Measurements from ENCODE around the gene MLF2. TPM values are rescaled to one million over a fixed set of nuclear protein-coding genes. Genes with fewer than 3 reads are reported as not detected.

Gene MLF2, protein sequence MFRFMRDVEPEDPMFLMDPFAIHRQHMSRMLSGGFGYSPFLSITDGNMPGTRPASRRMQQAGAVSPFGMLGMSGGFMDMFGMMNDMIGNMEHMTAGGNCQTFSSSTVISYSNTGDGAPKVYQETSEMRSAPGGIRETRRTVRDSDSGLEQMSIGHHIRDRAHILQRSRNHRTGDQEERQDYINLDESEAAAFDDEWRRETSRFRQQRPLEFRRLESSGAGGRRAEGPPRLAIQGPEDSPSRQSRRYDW
- 73.6 TPM for total RNA-seq

DNA sequence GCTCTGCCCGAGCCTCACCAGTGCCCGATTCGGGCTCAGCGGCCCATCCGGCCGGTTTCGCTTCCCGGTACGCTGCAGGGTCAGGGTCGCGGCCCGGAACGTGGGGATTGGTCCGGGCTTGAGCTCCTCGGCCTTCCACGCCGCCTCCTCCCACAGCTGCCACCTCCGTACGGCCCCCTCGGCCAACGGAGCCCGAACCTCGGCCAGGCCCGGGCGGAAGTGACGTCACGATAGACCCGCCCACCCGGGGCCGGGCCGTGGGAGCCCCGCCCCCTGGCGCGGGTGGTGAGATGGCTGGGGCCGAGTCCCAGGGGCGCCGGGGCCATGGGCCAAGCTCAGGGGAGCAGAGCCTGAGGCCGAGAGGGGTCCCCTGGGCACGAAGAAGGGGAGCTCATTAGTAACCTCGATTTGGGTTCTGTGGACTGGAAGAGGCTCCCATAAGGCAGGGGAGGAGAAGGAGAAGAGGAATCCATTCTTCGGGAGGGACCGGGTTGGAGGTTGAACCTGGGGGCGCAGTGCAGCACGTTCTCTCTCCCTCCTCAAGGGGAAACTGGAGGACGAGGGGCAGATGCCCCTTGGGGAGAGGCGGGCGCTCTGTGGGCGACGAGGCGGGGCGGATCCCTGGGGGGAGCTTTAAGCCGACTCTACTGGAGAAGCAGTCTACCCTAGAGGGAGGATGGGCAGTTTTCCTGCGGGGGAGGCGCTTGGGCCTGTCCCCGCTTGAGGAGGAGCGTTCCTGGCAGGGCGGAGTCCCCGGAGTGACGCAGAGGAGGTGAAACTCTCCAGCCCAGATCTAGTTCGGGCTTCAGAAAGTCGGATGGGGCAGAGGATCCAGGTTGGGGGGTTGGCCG lies at the start of gene MLF2:
Gene MLF2, minus strand, starts transcription at position 221 of the 851 bp plus-strand sequence. CDS start 807 bp downstream, outside the sequence.
- H3K4me1 ChIP-seq (ENCODE audit: control insufficient read depth in 3 of 3, insufficient read depth in 3 of 3, low read length in 3 of 3), result peaks cover 11 to 18% (median 14%) of the 10 kb centered on the region in 3 donors
- H3K36me3 ChIP-seq (ENCODE audit: control insufficient read depth in 3 of 3, insufficient read depth in 3 of 3, low read length in 3 of 3), result peaks cover 32 to 38% (median 36%) of the 10 kb centered on the region in 3 donors
- H3K27me3 ChIP-seq (ENCODE audit: control insufficient read depth in 3 of 3, insufficient read depth in 3 of 3, low read length in 3 of 3), result no peaks in the 10 kb centered on the region
- no peaks in the 10 kb centered on the region for H3K9me3 ChIP-seq (ENCODE audit: control insufficient read depth in 3 of 3, low read length in 3 of 3)
- H3K4me3 ChIP-seq (ENCODE audit: low read length in 3 of 3), result peak within 1 kb of the TSS; percentile 96 to 98 (median 97)
- H3K27ac ChIP-seq (ENCODE audit: low read depth, low read length), result peak within 1 kb of the TSS; percentile 100
- peak within 1 kb of the TSS; percentile 99 for H3K9ac ChIP-seq (ENCODE audit: low read depth in 1 of 3, low read length in 3 of 3)

DNA sequence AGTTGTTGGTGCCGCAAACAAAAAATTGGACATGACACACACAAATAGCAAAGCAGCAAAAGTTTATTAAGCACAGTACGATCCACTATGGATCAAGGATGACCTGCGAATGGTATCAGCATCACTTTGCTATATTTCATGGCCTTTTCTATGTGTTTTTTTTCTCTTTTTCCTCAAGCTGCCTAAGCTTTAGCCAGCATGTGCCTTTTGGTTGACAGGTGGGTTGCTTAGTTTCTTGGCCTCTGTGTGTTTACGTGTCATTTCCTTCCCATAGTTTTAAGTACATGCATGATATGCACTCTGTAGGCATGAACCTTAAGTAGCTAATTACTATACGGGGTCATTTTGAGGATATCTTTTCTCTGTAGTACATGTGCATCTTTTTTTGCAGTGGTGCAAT lies 46.2 kb upstream of the MLF2 start:
- H3K36me3 ChIP-seq (ENCODE audit: control insufficient read depth in 3 of 3, insufficient read depth in 3 of 3, low read length in 3 of 3), result no peaks in the 10 kb centered on the region
- no peak overlapping the region for H3K9ac ChIP-seq (ENCODE audit: low read depth in 1 of 3, low read length in 3 of 3)
- H3K4me1 ChIP-seq (ENCODE audit: control insufficient read depth in 3 of 3, insufficient read depth in 3 of 3, low read length in 3 of 3), result no peaks in the 10 kb centered on the region
- H3K9me3 ChIP-seq (ENCODE audit: control insufficient read depth in 3 of 3, low read length in 3 of 3), result no peaks in the 10 kb centered on the region
- peaks cover 0 to 6% (median 5%) of the 10 kb centered on the region in 3 donors for H3K27me3 ChIP-seq (ENCODE audit: control insufficient read depth in 3 of 3, insufficient read depth in 3 of 3, low read length in 3 of 3)
- no peak overlapping the region for H3K27ac ChIP-seq (ENCODE audit: low read depth, low read length)
- H3K4me3 ChIP-seq (ENCODE audit: low read length in 3 of 3), result no peak overlapping the region

- Histone ChIP-seq H3K9me3 (ENCODE audit: control insufficient read depth in 3 of 3, low read length in 3 of 3) (no peaks in the 10 kb centered on the region), H3K4me3 (ENCODE audit: low read length in 3 of 3) (no peak overlapping the region), H3K27ac (ENCODE audit: low read depth, low read length) (no peak overlapping the region), H3K4me1 (ENCODE audit: control insufficient read depth in 3 of 3, insufficient read depth in 3 of 3, low read length in 3 of 3) (peaks cover 0 to 2% (median 0%) of the 10 kb centered on the region in 3 donors), H3K9ac (ENCODE audit: low read depth in 1 of 3, low read length in 3 of 3) (no peak overlapping the region), H3K27me3 (ENCODE audit: control insufficient read depth in 3 of 3, insufficient read depth in 3 of 3, low read length in 3 of 3) (peaks cover 3 to 9% (median 6%) of the 10 kb centered on the region in 3 donors), H3K36me3 (ENCODE audit: control insufficient read depth in 3 of 3, insufficient read depth in 3 of 3, low read length in 3 of 3) (no peaks in the 10 kb centered on the region)
These were observed 43.6 kb upstream of the MLF2 start for GRCh38 chr12:6796576-6796975.

DNA sequence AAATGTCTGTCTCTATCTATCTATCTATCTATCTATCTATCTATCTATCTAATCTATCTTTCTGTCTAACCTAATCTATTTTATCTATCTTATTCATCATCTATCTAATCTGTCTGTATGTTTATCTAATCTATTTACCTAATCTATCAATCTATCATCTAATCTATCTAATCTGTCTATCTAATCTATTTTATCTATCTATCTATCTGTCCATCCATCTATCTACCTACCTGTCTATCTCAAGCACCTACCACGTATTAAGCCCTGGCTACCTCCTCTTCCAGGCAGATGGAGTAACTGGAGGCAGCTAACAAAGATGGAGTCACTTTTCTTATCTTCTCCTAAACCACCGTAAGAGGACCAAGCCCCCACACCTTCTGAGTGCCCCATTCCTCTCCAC lies 42.1 kb upstream of the MLF2 start:
- Histone ChIP-seq H3K4me1 (ENCODE audit: control insufficient read depth in 3 of 3, insufficient read depth in 3 of 3, low read length in 3 of 3) (peaks cover 0 to 2% (median 0%) of the 10 kb centered on the region in 3 donors), H3K36me3 (ENCODE audit: control insufficient read depth in 3 of 3, insufficient read depth in 3 of 3, low read length in 3 of 3) (no peaks in the 10 kb centered on the region), H3K27ac (ENCODE audit: low read depth, low read length) (no peak overlapping the region), H3K4me3 (ENCODE audit: low read length in 3 of 3) (no peak overlapping the region), H3K9me3 (ENCODE audit: control insufficient read depth in 3 of 3, low read length in 3 of 3) (no peaks in the 10 kb centered on the region), H3K27me3 (ENCODE audit: control insufficient read depth in 3 of 3, insufficient read depth in 3 of 3, low read length in 3 of 3) (peaks cover 3 to 9% (median 6%) of the 10 kb centered on the region in 3 donors), H3K9ac (ENCODE audit: low read depth in 1 of 3, low read length in 3 of 3) (no peak overlapping the region)

GRCh38 chr12:6792522-6793201 lies 39.7 kb upstream of the MLF2 start:
- Histone ChIP-seq H3K4me3 (ENCODE audit: low read length in 3 of 3) (no peak overlapping the region), H3K9me3 (ENCODE audit: control insufficient read depth in 3 of 3, low read length in 3 of 3) (no peaks in the 10 kb centered on the region), H3K36me3 (ENCODE audit: control insufficient read depth in 3 of 3, insufficient read depth in 3 of 3, low read length in 3 of 3) (no peaks in the 10 kb centered on the region), H3K4me1 (ENCODE audit: control insufficient read depth in 3 of 3, insufficient read depth in 3 of 3, low read length in 3 of 3) (peaks cover 0 to 3% (median 2%) of the 10 kb centered on the region in 3 donors), H3K27me3 (ENCODE audit: control insufficient read depth in 3 of 3, insufficient read depth in 3 of 3, low read length in 3 of 3) (peaks cover 3 to 9% (median 6%) of the 10 kb centered on the region in 3 donors), H3K9ac (ENCODE audit: low read depth in 1 of 3, low read length in 3 of 3) (no peak overlapping the region), H3K27ac (ENCODE audit: low read depth, low read length) (peak overlapping the region; percentile 36)

GRCh38 chr12:6791931-6792520 lies 39.1 kb upstream of the MLF2 start:
- H3K27me3 ChIP-seq (ENCODE audit: control insufficient read depth in 3 of 3, insufficient read depth in 3 of 3, low read length in 3 of 3), result peaks cover 3 to 9% (median 6%) of the 10 kb centered on the region in 3 donors
- no peak overlapping the region for H3K4me3 ChIP-seq (ENCODE audit: low read length in 3 of 3)
- no peak overlapping the region for H3K9ac ChIP-seq (ENCODE audit: low read depth in 1 of 3, low read length in 3 of 3)
- no peaks in the 10 kb centered on the region for H3K9me3 ChIP-seq (ENCODE audit: control insufficient read depth in 3 of 3, low read length in 3 of 3)
- H3K4me1 ChIP-seq (ENCODE audit: control insufficient read depth in 3 of 3, insufficient read depth in 3 of 3, low read length in 3 of 3), result peaks cover 0 to 3% (median 2%) of the 10 kb centered on the region in 3 donors
- peak overlapping the region; percentile 36 for H3K27ac ChIP-seq (ENCODE audit: low read depth, low read length)
- no peaks in the 10 kb centered on the region for H3K36me3 ChIP-seq (ENCODE audit: control insufficient read depth in 3 of 3, insufficient read depth in 3 of 3, low read length in 3 of 3)

DNA sequence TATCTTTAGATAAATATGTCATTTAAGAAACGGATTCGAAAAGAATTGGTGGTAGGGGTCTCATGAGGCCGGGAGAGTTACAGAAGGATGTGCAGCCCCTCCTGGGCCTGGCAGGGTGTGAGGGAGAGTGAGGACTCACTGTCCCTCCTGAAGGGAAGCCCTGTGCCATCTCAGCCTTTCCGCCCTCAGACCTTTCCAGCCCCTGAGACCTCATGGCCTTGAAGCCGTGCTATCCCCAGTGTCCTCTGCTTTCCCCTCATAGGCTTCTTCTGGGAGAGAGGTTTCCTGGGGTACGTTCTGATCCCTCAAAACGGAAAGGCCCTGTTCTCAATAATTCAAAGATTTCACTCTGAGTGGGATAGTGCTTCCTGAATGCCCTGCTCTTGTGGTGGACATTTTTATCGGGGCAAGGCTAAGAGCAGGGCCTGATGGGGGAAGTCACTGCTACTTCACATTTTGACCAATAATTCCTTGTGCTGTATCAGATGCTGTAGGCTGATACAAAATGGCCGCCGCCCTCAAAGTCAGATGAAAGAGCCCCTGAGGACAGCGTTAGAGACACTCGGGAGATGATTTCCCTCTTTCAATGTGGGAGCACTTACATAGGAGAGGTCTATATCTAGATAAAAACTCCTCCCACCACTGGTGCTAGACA lies 37.7 kb upstream of the MLF2 start:
- Histone ChIP-seq H3K9ac (ENCODE audit: low read depth in 1 of 3, low read length in 3 of 3) (no peak overlapping the region), H3K9me3 (ENCODE audit: control insufficient read depth in 3 of 3, low read length in 3 of 3) (no peaks in the 10 kb centered on the region), H3K4me3 (ENCODE audit: low read length in 3 of 3) (peak overlapping the region in 1 of 3 donors; percentile 54), H3K4me1 (ENCODE audit: control insufficient read depth in 3 of 3, insufficient read depth in 3 of 3, low read length in 3 of 3) (peaks cover 0 to 3% (median 2%) of the 10 kb centered on the region in 3 donors), H3K36me3 (ENCODE audit: control insufficient read depth in 3 of 3, insufficient read depth in 3 of 3, low read length in 3 of 3) (no peaks in the 10 kb centered on the region), H3K27me3 (ENCODE audit: control insufficient read depth in 3 of 3, insufficient read depth in 3 of 3, low read length in 3 of 3) (peaks cover 0 to 7% (median 3%) of the 10 kb centered on the region in 3 donors), H3K27ac (ENCODE audit: low read depth, low read length) (no peak overlapping the region)

GRCh38 chr12:6788972-6789924 lies 36.3 kb upstream of the MLF2 start, which contains the start of gene CD4:
TSS of gene CD4 (plus strand) at chr12:6789528. CDS start at chr12:6800139, 10,611 bp downstream.
- H3K27me3 ChIP-seq (ENCODE audit: control insufficient read depth in 3 of 3, insufficient read depth in 3 of 3, low read length in 3 of 3), result peaks cover 0 to 5% (median 3%) of the 10 kb centered on the region in 3 donors
- peak within 1 kb of the TSS; percentile 68 for H3K27ac ChIP-seq (ENCODE audit: low read depth, low read length)
- H3K9ac ChIP-seq (ENCODE audit: low read depth in 1 of 3, low read length in 3 of 3), result no peak within 1 kb of the TSS
- peak within 1 kb of the TSS; percentile 11 to 54 (median 13) for H3K4me3 ChIP-seq (ENCODE audit: low read length in 3 of 3)
- H3K36me3 ChIP-seq (ENCODE audit: control insufficient read depth in 3 of 3, insufficient read depth in 3 of 3, low read length in 3 of 3), result no peaks in the 10 kb centered on the region
- no peaks in the 10 kb centered on the region for H3K9me3 ChIP-seq (ENCODE audit: control insufficient read depth in 3 of 3, low read length in 3 of 3)
- peaks cover 0 to 3% (median 2%) of the 10 kb centered on the region in 3 donors for H3K4me1 ChIP-seq (ENCODE audit: control insufficient read depth in 3 of 3, insufficient read depth in 3 of 3, low read length in 3 of 3)

All from skeletal muscle tissue (tissue), 4 donors.